ENCODE data around the gene JAM2.
"Not testable (repeated sequence)": the region's sequence is repeated elsewhere in the genome, so short reads cannot be mapped to it uniquely, and the experiment has no call there.

JAM2 gene

DNA sequence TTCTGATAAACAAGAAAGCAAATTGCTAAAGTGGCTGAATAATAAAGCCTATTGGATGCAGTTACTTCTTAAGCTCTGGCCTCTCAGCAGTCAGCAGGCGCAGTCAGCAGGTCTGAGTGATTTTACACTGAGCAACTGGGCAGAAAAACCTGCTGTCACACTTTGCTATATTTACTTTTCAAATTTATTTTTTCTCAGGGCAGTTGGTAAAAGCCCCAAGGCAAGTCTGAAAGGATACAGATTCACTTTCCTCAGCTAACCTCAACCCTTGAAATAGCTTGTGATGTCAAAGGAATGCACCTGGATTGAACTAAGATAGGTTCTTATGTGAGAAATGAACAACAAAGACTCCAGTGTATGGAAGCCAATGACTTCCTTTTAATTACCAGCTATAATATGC, 61.7 kb downstream of the JAM2 start:
- no peaks in the 10 kb centered on the region for H3K9me3 ChIP-seq (ENCODE audit: control insufficient read depth, insufficient read depth, low read length)
- H3K27me3 ChIP-seq (ENCODE audit: control insufficient read depth, insufficient read depth, low read length) = no peaks in the 10 kb centered on the region
- H3K9ac ChIP-seq (ENCODE audit: low read depth, low read length) = no peak overlapping the region
- H3K4me1 ChIP-seq (ENCODE audit: control insufficient read depth, insufficient read depth, low read length) = no peaks in the 10 kb centered on the region
- H3K4me3 ChIP-seq (ENCODE audit: low read depth, low read length) = no peak overlapping the region
- H3K36me3 ChIP-seq (ENCODE audit: control insufficient read depth, insufficient read depth, low read length) = no peaks in the 10 kb centered on the region

GRCh38 chr21:25701529-25701928, 62.5 kb downstream of the JAM2 start:
- H3K36me3 ChIP-seq (ENCODE audit: control insufficient read depth, insufficient read depth, low read length) = no peaks in the 10 kb centered on the region
- H3K9me3 ChIP-seq (ENCODE audit: control insufficient read depth, insufficient read depth, low read length) = no peaks in the 10 kb centered on the region
- no peak overlapping the region for H3K4me3 ChIP-seq (ENCODE audit: low read depth, low read length)
- no peaks in the 10 kb centered on the region for H3K27me3 ChIP-seq (ENCODE audit: control insufficient read depth, insufficient read depth, low read length)
- H3K9ac ChIP-seq (ENCODE audit: low read depth, low read length) = no peak overlapping the region
- H3K4me1 ChIP-seq (ENCODE audit: control insufficient read depth, insufficient read depth, low read length) = no peaks in the 10 kb centered on the region

DNA sequence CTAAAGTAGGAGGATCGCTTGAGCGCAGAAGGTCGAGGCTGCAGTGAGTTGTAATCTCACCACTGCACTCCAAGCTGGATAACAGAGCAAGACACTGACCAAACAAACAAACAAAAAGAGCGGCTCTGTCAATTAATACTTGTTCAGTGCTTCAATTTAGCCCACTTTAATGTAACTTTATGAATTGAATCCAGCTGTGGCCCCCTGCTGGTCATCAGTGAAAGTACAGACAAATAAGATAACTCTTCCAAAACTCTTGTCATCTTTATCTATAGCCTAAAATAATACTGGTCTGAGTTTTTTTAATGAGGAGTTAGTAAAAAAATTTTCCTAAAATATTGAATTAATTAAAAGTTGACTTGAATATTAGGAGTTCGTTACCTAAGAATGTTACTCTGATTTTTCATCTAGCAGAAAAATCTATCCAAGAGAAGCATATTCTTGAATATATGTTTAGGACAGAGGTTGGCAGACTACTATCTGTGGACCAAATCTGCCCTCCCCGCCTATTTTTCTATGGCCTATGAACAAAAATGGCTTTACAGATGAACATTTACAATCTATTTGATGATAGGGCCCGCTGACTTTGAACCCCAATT, 69.5 kb downstream of the JAM2 start:
- no peak overlapping the region for H3K9ac ChIP-seq (ENCODE audit: low read depth, low read length)
- no peak overlapping the region for H3K4me3 ChIP-seq (ENCODE audit: low read depth, low read length)
- H3K4me1 ChIP-seq (ENCODE audit: control insufficient read depth, insufficient read depth, low read length) = no peaks in the 10 kb centered on the region
- H3K27me3 ChIP-seq (ENCODE audit: control insufficient read depth, insufficient read depth, low read length) = no peaks in the 10 kb centered on the region
- H3K9me3 ChIP-seq (ENCODE audit: control insufficient read depth, insufficient read depth, low read length) = no peaks in the 10 kb centered on the region
- H3K36me3 ChIP-seq (ENCODE audit: control insufficient read depth, insufficient read depth, low read length) = no peaks in the 10 kb centered on the region

- H3K27me3 ChIP-seq (ENCODE audit: control insufficient read depth, insufficient read depth, low read length) = no peaks in the 10 kb centered on the region
- H3K4me3 ChIP-seq (ENCODE audit: low read depth, low read length) = no peak overlapping the region
- no peaks in the 10 kb centered on the region for H3K36me3 ChIP-seq (ENCODE audit: control insufficient read depth, insufficient read depth, low read length)
- H3K4me1 ChIP-seq (ENCODE audit: control insufficient read depth, insufficient read depth, low read length) = no peaks in the 10 kb centered on the region
- no peak overlapping the region for H3K9ac ChIP-seq (ENCODE audit: low read depth, low read length)
- no peaks in the 10 kb centered on the region for H3K9me3 ChIP-seq (ENCODE audit: control insufficient read depth, insufficient read depth, low read length)
Measured at GRCh38 chr21:25709684-25710265, 70.7 kb downstream of the JAM2 start.

GRCh38 chr21:25710550-25710949, 71.5 kb downstream of the JAM2 start:
- no peak overlapping the region for H3K4me3 ChIP-seq (ENCODE audit: low read depth, low read length)
- H3K4me1 ChIP-seq (ENCODE audit: control insufficient read depth, insufficient read depth, low read length) = no peaks in the 10 kb centered on the region
- no peaks in the 10 kb centered on the region for H3K9me3 ChIP-seq (ENCODE audit: control insufficient read depth, insufficient read depth, low read length)
- no peaks in the 10 kb centered on the region for H3K27me3 ChIP-seq (ENCODE audit: control insufficient read depth, insufficient read depth, low read length)
- no peaks in the 10 kb centered on the region for H3K36me3 ChIP-seq (ENCODE audit: control insufficient read depth, insufficient read depth, low read length)
- H3K9ac ChIP-seq (ENCODE audit: low read depth, low read length) = no peak overlapping the region

DNA sequence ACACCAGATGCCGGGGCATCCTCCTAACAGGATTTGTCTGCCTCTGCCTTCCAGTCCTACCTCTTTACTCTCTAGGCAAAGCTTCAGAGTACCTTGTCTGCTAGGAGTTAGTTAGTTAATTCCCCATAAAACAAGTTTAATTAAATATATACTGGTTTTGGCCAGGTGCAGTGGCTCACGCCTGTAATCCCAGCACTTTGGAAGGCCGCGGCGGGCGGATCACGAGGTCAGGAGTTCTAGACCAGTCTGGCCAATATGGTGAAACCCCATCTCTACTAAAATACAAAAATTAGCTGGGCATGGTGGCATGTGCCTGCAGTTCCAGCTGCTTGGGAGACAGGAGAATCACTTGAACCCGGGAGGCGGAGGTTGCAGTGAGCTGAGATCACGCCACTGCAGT, 75.0 kb downstream of the JAM2 start:
- H3K4me1 ChIP-seq (ENCODE audit: control insufficient read depth, insufficient read depth, low read length); H3K27me3 ChIP-seq (ENCODE audit: control insufficient read depth, insufficient read depth, low read length); H3K4me3 ChIP-seq (ENCODE audit: low read depth, low read length); H3K9me3 ChIP-seq (ENCODE audit: control insufficient read depth, insufficient read depth, low read length); H3K36me3 ChIP-seq (ENCODE audit: control insufficient read depth, insufficient read depth, low read length); H3K9ac ChIP-seq (ENCODE audit: low read depth, low read length): not testable (repeated sequence)

GRCh38 chr21:25717491-25718147, 78.6 kb downstream of the JAM2 start:
- Histone ChIP-seq H3K9me3 (ENCODE audit: control insufficient read depth, insufficient read depth, low read length) (no peaks in the 10 kb centered on the region), H3K4me1 (ENCODE audit: control insufficient read depth, insufficient read depth, low read length) (peaks cover 6% of the 10 kb centered on the region), H3K36me3 (ENCODE audit: control insufficient read depth, insufficient read depth, low read length) (no peaks in the 10 kb centered on the region), H3K9ac (ENCODE audit: low read depth, low read length) (no peak overlapping the region), H3K4me3 (ENCODE audit: low read depth, low read length) (no peak overlapping the region), H3K27me3 (ENCODE audit: control insufficient read depth, insufficient read depth, low read length) (no peaks in the 10 kb centered on the region)

GRCh38 chr21:25721987-25722386, 82.9 kb downstream of the JAM2 start:
- Histone ChIP-seq H3K4me1 (ENCODE audit: control insufficient read depth, insufficient read depth, low read length) (peaks cover 6% of the 10 kb centered on the region), H3K36me3 (ENCODE audit: control insufficient read depth, insufficient read depth, low read length) (peaks cover 5% of the 10 kb centered on the region), H3K9ac (ENCODE audit: low read depth, low read length) (no peak overlapping the region)

GRCh38 chr21:25722631-25723030, 83.6 kb downstream of the JAM2 start:
- no peaks in the 10 kb centered on the region for H3K9me3 ChIP-seq (ENCODE audit: control insufficient read depth, insufficient read depth, low read length)
- no peak overlapping the region for H3K4me3 ChIP-seq (ENCODE audit: low read depth, low read length)
- H3K36me3 ChIP-seq (ENCODE audit: control insufficient read depth, insufficient read depth, low read length) = peaks cover 8% of the 10 kb centered on the region
- H3K27me3 ChIP-seq (ENCODE audit: control insufficient read depth, insufficient read depth, low read length) = no peaks in the 10 kb centered on the region
- H3K9ac ChIP-seq (ENCODE audit: low read depth, low read length) = no peak overlapping the region
- peaks cover 3% of the 10 kb centered on the region for H3K4me1 ChIP-seq (ENCODE audit: control insufficient read depth, insufficient read depth, low read length)

More at GRCh38 chr21:25721987-25722386, 82.9 kb downstream of the JAM2 start:
- no peak overlapping the region for H3K4me3 ChIP-seq (ENCODE audit: low read depth, low read length)
- H3K9me3 ChIP-seq (ENCODE audit: control insufficient read depth, insufficient read depth, low read length) = no peaks in the 10 kb centered on the region
- H3K27me3 ChIP-seq (ENCODE audit: control insufficient read depth, insufficient read depth, low read length) = no peaks in the 10 kb centered on the region

DNA sequence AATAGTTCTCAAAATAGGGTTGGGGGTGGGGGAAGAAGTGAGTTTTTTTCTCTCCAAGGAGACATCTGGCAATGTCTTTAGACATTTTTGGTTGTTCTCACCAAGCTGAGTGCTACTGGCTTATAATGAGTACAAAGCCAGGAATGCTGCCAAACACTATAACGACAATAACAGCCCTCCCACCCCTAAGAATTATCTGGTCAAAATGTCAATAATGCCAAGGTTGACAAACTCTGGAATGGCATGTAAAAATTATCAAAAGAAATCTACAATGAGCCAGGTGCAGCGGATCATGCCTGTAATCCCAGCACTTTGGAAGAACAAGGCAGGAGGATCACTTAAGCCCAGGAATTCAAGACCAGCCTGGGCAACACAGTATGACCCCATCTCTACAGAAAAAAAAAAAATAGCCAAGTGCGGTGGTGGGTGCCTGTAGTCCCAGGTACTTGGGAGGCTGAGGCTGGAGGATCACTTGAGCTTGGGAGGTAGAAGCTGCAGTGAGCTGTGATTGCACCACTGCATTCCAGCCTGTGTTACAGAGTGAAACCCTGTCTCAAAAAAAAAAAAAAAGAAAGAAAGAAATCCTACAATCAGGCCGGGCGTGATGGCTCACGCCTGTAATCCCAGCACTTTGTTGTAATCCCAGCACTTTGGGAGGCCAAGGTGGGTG, 93.2 kb downstream of the JAM2 start:
- Histone ChIP-seq H3K36me3 (ENCODE audit: control insufficient read depth, insufficient read depth, low read length) (peaks cover 7% of the 10 kb centered on the region), H3K4me3 (ENCODE audit: low read depth, low read length) (no peak overlapping the region), H3K4me1 (ENCODE audit: control insufficient read depth, insufficient read depth, low read length) (no peaks in the 10 kb centered on the region), H3K9ac (ENCODE audit: low read depth, low read length) (no peak overlapping the region), H3K9me3 (ENCODE audit: control insufficient read depth, insufficient read depth, low read length) (no peaks in the 10 kb centered on the region), H3K27me3 (ENCODE audit: control insufficient read depth, insufficient read depth, low read length) (no peaks in the 10 kb centered on the region)

DNA sequence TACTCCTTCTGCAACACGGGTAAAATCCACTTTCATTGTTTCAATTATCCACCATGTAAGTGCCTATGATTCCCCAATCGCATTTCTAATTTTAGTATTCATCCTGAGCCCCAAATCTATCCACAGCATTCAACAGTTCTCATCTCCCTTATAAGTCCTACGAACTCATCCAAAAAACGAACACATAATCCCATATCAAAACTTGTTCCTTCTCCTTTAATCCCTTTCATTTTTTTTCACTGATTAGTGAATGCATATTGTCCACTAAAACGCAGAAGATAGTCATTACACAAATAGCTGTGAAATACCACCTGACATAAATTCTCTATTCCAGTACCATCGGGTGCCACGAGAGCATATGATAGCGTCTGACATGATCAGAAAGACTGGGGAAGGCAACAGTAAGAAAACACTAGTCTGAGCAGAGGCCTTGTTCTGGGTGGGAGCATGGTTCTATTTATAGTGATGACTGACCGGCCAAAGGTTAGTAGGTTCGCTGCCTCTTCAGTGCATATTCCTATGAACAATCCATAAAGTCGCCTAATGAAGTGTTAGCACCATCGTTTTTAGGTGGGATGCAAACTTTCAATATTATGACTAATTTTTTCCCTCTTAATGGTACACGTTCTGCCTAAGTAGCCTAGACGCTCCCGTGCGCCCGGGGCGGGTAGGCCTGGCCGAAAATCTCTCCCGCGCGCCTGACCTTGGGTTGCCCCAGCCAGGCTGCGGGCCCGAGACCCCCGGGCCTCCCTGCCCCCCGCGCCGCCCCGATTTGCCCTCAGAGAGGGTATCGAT, 95.0 kb downstream of the JAM2 start:
- Histone ChIP-seq H3K36me3 (ENCODE audit: control insufficient read depth, insufficient read depth, low read length) (no peaks in the 10 kb centered on the region), H3K9me3 (ENCODE audit: control insufficient read depth, insufficient read depth, low read length) (no peaks in the 10 kb centered on the region), H3K4me3 (ENCODE audit: low read depth, low read length) (peak overlapping the region; percentile 99), H3K9ac (ENCODE audit: low read depth, low read length) (peak overlapping the region; percentile 71), H3K4me1 (ENCODE audit: control insufficient read depth, insufficient read depth, low read length) (no peaks in the 10 kb centered on the region), H3K27me3 (ENCODE audit: control insufficient read depth, insufficient read depth, low read length) (no peaks in the 10 kb centered on the region)

Data from iPS-15b (cell line).